ENCODE results near the gene MT1M.
"Not testable (repeated sequence)": the region's sequence is repeated elsewhere in the genome, so short reads cannot be mapped to it uniquely, and the experiment has no call there.

MT1M gene

DNA sequence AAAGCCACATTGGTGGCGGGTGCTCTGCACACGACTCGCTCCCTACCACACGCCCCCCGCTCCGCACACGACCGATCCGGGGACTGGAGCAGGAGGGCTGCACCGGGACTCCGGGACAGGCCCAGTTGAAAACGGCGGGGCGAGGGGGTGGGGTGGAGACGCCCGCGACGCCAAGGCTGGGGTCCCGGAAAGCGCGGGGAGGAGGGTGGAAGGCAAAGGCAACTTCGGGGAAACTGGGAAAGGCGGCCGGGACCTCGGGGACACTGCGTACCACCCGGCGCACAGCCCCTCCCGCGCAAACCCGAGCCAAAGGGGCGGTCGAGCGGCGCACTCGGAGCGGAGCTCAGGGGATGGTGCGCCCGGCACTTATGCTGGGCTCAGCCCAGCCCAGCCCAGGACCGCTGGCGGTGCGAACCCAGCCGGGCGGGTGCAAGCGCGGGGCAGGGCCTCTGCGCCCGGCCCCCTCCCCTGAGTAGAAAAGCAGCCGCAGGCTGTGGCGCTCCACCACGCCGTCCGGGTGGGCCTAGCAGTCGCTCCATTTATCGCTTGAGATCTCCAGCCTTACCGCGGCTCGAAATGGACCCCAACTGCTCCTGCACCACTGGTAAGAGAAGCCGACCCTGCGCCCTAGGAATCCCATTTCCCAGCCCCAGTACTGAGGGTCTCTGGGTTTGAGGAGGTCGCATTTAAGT is at the start of gene MT1M:
Gene MT1M, plus strand, starts transcription at position 504 of the 692 bp plus-strand sequence. Its CDS starts 73 bp downstream, at position 577.
- H3K27ac ChIP-seq = peak within 1 kb of the TSS; percentile 77 to 95

DNA sequence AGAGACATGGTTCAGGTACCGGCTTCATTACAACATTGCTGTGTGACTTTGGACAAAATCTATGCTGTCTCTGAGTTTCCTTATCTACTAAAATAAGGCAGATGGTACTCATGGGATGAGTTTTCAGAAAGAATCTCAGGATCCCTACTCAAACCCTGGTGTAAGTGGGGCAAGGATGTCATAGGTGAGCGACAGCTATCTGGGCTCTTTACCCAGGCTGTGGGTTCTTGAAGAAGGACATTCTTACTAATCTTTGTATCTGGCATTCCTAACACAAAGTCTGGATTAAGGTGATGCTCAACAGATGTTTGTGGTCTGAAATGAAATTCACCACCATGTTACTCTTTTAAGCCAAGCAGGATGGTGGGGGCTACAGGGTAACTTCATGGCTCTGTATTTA is 49.5 kb upstream of the MT1M start:
- H3K27ac ChIP-seq; H3K4me1 ChIP-seq; intact Hi-C loops (cut with DNase I; ENCODE audit: low total_unique reads); DNase-seq; H3K36me3 ChIP-seq; H3K4me3 ChIP-seq; H3K9me3 ChIP-seq: not testable (repeated sequence)
- peaks cover 0 to 14% of the 10 kb centered on the region in 2 donors for H3K27me3 ChIP-seq

More for the DNA sequence above, at the start of gene MT1M:
- H3K4me1 ChIP-seq = peaks cover 0 to 53% (median 18%) of the 10 kb centered on the region in 4 donors
- DNase-seq = peak; percentile 73 to 91
- H3K36me3 ChIP-seq = no peaks in the 10 kb centered on the region
- peak within 1 kb of the TSS; percentile 64 to 67 for H3K4me3 ChIP-seq
- TF ChIP-seq, protein P1, sequence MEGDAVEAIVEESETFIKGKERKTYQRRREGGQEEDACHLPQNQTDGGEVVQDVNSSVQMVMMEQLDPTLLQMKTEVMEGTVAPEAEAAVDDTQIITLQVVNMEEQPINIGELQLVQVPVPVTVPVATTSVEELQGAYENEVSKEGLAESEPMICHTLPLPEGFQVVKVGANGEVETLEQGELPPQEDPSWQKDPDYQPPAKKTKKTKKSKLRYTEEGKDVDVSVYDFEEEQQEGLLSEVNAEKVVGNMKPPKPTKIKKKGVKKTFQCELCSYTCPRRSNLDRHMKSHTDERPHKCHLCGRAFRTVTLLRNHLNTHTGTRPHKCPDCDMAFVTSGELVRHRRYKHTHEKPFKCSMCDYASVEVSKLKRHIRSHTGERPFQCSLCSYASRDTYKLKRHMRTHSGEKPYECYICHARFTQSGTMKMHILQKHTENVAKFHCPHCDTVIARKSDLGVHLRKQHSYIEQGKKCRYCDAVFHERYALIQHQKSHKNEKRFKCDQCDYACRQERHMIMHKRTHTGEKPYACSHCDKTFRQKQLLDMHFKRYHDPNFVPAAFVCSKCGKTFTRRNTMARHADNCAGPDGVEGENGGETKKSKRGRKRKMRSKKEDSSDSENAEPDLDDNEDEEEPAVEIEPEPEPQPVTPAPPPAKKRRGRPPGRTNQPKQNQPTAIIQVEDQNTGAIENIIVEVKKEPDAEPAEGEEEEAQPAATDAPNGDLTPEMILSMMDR (IDR thresholded peaks at IDR 0.05) = no peak
- intact Hi-C loops (cut with DNase I; ENCODE audit: low total_unique reads) = no loop called here
- H3K27me3 ChIP-seq = no peaks in the 10 kb centered on the region
- H3K9me3 ChIP-seq = no peaks in the 10 kb centered on the region

DNA sequence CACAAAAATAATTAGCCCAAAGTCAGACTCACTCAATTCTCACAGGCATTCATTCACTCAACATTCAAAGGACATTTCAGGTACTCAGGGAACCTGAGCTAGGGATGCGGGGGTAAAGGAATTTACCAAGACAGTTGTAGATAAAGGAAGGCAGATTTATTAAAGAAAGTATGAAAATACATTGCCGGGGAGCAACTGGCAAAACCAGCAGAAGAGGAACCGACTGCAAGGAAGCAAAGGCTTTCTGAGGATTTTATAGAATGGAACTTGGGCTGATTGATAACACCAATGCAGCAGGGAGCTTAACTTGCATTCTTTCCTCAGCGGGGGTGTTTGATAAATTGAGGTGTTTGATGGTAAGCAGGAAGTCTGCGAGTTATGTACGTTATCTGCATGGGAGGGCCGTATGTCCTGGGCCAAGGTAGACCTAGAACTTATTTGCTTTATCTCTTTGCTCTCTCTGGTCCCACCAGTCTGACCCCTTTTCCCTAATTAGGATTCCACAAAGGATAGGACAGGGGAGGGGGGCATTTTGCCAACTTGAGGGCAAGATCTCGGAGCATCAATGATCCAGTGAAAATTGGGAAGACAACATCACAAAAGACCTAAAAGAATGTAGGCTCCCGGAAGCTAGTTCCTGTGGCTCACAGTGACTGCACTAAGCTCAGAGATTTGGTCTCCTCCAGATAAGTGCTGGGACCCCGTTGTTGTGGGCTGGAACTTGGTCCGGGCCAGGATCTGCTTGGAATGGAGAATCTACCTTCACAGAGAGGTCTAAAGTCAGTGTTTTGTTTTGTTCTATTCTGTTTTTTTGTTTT is 48.9 kb upstream of the MT1M start:
- Histone ChIP-seq H3K27me3 (peaks cover 0 to 16% of the 10 kb centered on the region in 2 donors), H3K27ac (no peak overlapping the region), H3K36me3 (no peaks in the 10 kb centered on the region), H3K4me1 (no peaks in the 10 kb centered on the region), H3K9me3 (no peaks in the 10 kb centered on the region), H3K4me3 (no peak overlapping the region)
- TF ChIP-seq, protein P1 (IDR thresholded peaks at IDR 0.05) = no peak
- intact Hi-C loops (cut with DNase I; ENCODE audit: low total_unique reads) = no loop called here
- peak in 1 of 2 donors; percentile 35 for DNase-seq

DNA sequence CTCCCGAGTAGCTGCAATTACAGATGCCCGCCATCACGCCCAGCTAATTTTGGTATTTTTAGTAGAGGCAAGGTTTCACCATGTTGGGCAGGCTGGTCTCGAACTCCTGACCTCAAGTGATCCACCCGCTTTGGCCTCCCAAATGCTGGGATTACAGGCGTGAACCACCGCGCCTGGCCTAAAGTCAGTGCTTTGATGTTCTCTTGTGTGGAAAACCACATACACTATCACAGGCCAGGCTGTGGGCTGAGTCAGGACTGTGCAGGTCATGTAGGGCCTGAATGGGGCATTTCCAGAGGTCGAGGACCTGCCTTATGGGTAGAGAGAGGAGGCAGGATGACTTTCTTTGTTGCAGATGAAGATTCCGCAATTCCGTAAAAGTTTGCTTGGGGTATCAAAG is 48.2 kb upstream of the MT1M start:
- DNase-seq = peak in 1 of 2 donors; percentile 48
- Histone ChIP-seq H3K4me3 (no peak overlapping the region), H3K27me3 (peaks cover 0 to 24% of the 10 kb centered on the region in 2 donors), H3K36me3 (no peaks in the 10 kb centered on the region), H3K27ac (no peak overlapping the region), H3K9me3 (no peaks in the 10 kb centered on the region), H3K4me1 (peaks cover 0 to 5% (median 5%) of the 10 kb centered on the region in 4 donors)
- intact Hi-C loops (cut with DNase I; ENCODE audit: low total_unique reads) = no loop called here
- TF ChIP-seq, protein P1 (IDR thresholded peaks at IDR 0.05) = no peak

DNA sequence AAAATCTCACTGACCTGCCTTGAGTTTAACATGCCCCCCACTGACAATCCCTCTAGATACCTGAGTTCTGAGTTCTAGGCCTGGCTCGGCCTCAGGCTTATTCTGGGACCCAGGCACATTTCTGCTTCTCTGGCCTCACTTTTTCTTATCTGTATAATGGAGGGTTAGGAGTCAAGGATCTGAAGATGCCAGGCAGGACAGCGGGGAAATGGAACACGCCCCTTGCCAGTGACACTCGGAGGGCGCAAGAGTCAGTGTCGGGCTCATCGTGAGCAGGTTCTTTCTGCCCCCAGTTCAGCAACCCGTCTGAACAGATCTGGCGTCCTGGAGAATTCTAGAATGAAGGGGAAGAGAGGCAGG is 43.7 kb upstream of the MT1M start:
- TF ChIP-seq, protein P1 (IDR thresholded peaks at IDR 0.05) = no peak
- Histone ChIP-seq H3K27me3 (peaks cover 0 to 48% of the 10 kb centered on the region in 2 donors), H3K9me3 (no peaks in the 10 kb centered on the region), H3K4me3 (peak overlapping the region; percentile 29 to 48), H3K4me1 (peaks cover 0 to 12% (median 11%) of the 10 kb centered on the region in 4 donors), H3K27ac (no peak overlapping the region), H3K36me3 (no peaks in the 10 kb centered on the region)
- no peak for DNase-seq
- intact Hi-C loops (cut with DNase I; ENCODE audit: low total_unique reads) = no loop called here
